Measurements from ENCODE around the gene ZBTB4. TPM values are rescaled to one million over a fixed set of nuclear protein-coding genes. Genes with fewer than 3 reads are reported as not detected.
A peak's percentile ranks its signal among the peaks of the same experiment; 100 is the strongest.

Gene ZBTB4
- total RNA-seq, 1 donor from 2014 or later, result 84.7 TPM

DNA sequence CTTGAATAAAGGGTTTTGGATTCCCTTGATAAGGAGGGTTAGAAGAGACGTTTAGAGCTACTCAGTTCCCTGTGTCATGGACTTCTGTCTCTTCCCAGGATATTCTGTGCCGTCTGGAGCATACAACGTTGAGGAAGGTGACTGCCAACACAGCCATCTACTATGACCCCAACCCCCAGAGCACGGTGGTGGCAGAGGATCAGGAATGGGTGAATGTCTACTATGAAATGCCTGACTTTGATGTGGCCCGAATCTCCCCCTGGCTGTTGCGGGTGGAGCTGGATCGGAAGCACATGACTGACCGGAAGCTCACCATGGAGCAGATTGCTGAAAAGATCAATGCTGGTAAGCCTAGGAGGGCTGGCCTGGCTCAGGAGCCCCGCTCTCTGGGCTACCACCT lies 29.4 kb upstream of the ZBTB4 start:
- H3K4me1 ChIP-seq, result peaks cover 3% of the 10 kb centered on the region
- H3K27me3 ChIP-seq, result no peaks in the 10 kb centered on the region
- no peak overlapping the region for H3K27ac ChIP-seq
- ATAC-seq (no peak), DNase-seq (no peak)
- TF ChIP-seq, protein P1, sequence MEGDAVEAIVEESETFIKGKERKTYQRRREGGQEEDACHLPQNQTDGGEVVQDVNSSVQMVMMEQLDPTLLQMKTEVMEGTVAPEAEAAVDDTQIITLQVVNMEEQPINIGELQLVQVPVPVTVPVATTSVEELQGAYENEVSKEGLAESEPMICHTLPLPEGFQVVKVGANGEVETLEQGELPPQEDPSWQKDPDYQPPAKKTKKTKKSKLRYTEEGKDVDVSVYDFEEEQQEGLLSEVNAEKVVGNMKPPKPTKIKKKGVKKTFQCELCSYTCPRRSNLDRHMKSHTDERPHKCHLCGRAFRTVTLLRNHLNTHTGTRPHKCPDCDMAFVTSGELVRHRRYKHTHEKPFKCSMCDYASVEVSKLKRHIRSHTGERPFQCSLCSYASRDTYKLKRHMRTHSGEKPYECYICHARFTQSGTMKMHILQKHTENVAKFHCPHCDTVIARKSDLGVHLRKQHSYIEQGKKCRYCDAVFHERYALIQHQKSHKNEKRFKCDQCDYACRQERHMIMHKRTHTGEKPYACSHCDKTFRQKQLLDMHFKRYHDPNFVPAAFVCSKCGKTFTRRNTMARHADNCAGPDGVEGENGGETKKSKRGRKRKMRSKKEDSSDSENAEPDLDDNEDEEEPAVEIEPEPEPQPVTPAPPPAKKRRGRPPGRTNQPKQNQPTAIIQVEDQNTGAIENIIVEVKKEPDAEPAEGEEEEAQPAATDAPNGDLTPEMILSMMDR (IDR thresholded peaks at IDR 0.05), result no peak
- no peaks in the 10 kb centered on the region for H3K9me3 ChIP-seq
- intact Hi-C loops (cut with DNase I), result no loop called here
- no peak overlapping the region for H3K4me3 ChIP-seq
- H3K36me3 ChIP-seq, result peaks cover 97% of the 10 kb centered on the region

DNA sequence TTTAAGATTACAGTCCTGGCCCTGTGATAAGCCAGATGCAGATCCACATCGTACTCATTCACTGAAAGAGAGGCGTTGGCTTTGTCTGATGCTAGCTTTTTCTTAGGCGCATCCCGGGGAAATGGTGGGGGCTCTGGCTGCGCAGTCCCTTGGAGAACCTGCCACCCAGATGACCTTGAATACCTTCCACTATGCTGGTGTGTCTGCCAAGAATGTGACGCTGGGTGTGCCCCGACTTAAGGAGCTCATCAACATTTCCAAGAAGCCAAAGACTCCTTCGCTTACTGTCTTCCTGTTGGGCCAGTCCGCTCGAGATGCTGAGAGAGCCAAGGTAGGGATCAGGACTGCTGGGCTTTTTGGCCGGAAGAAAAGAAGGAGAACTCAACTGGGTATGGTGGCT lies 28.7 kb upstream of the ZBTB4 start:
- Histone ChIP-seq H3K36me3 (peaks cover 99% of the 10 kb centered on the region), H3K4me1 (peaks cover 3% of the 10 kb centered on the region), H3K27ac (no peak overlapping the region), H3K4me3 (no peak overlapping the region), H3K27me3 (no peaks in the 10 kb centered on the region), H3K9me3 (no peaks in the 10 kb centered on the region)
- DNase-seq, result no peak
- ATAC-seq, result no peak
- TF ChIP-seq, protein P1 (IDR thresholded peaks at IDR 0.05), result no peak
- intact Hi-C loops (cut with DNase I), result no loop called here

DNA sequence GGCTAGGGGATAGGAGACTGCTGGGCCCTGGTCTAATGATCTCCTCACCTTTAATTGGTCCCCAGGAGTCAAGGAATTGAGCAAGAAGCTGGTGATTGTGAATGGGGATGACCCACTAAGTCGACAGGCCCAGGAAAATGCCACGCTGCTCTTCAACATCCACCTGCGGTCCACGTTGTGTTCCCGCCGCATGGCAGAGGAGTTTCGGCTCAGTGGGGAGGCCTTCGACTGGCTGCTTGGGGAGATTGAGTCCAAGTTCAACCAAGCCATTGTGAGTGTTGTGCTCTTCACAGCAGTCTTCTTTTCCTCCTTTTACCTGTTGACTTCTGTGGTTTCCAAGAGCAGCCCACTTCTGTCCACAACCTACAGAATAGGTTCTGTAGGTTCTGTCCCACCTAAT lies 24.1 kb upstream of the ZBTB4 start:
- peaks cover 99% of the 10 kb centered on the region for H3K36me3 ChIP-seq
- H3K4me1 ChIP-seq, result no peaks in the 10 kb centered on the region
- H3K27me3 ChIP-seq, result no peaks in the 10 kb centered on the region
- DNase-seq, result no peak
- H3K27ac ChIP-seq, result no peak overlapping the region
- intact Hi-C loops (cut with DNase I), result no loop called here
- no peak overlapping the region for H3K4me3 ChIP-seq
- no peaks in the 10 kb centered on the region for H3K9me3 ChIP-seq
- TF ChIP-seq, protein P1 (IDR thresholded peaks at IDR 0.05), result no peak
- ATAC-seq, result no peak

DNA sequence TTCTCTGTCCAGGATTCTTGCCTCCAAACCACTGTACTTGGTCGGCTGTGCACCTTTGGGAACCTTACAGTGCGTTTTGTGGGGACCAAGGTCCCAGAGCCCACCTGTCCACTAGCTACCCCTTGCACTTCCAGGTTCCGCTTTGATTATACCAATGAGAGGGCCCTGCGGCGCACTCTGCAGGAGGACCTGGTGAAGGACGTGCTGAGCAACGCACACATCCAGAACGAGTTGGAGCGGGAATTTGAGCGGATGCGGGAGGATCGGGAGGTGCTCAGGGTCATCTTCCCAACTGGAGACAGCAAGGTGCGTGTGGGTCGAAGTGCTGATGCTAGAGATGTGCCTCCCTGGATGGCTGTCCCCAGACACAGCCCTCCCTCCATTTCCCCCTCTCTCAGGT lies 23.6 kb upstream of the ZBTB4 start:
- Histone ChIP-seq H3K36me3 (peaks cover 99% of the 10 kb centered on the region), H3K27me3 (no peaks in the 10 kb centered on the region), H3K9me3 (no peaks in the 10 kb centered on the region), H3K27ac (no peak overlapping the region), H3K4me3 (no peak overlapping the region), H3K4me1 (no peaks in the 10 kb centered on the region)
- DNase-seq (no peak), ATAC-seq (peak; percentile 28)
- intact Hi-C loops (cut with DNase I), result no loop called here
- TF ChIP-seq, protein P1 (IDR thresholded peaks at IDR 0.05), result no peak

DNA sequence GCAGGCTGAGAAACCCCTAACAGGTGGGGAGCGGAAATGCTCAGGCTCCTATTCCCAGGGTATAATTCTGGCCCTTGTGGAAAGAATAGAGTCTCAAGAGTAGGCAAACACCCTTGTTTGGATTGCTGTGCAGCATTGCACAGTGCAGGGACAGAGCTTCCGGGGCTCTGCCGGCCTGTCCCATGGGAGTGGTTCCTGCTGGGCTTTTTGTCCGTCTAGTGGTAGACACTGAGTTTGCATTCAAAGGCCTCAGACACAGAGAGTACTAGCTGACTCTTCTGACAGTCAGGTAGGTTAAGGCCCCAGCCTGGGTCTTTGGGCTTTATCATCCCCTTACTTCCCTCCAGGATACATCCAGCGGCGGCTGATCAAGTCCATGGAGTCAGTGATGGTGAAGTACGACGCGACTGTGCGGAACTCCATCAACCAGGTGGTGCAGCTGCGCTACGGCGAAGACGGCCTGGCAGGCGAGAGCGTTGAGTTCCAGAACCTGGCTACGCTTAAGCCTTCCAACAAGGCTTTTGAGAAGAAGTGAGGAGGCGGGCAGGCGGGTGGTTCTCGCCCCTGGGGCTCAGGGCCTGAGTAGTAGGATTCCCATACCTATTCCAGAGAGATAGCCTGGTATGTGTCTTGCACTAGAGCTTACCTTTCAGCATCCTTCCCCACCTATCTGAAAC lies 22.9 kb upstream of the ZBTB4 start:
- intact Hi-C loops (cut with DNase I), result no loop called here
- DNase-seq (no peak), ATAC-seq (no peak)
- Histone ChIP-seq H3K9me3 (no peaks in the 10 kb centered on the region), H3K4me1 (no peaks in the 10 kb centered on the region), H3K27me3 (no peaks in the 10 kb centered on the region), H3K27ac (no peak overlapping the region), H3K4me3 (no peak overlapping the region), H3K36me3 (peaks cover 99% of the 10 kb centered on the region)
- TF ChIP-seq, protein P1 (IDR thresholded peaks at IDR 0.05), result no peak

DNA sequence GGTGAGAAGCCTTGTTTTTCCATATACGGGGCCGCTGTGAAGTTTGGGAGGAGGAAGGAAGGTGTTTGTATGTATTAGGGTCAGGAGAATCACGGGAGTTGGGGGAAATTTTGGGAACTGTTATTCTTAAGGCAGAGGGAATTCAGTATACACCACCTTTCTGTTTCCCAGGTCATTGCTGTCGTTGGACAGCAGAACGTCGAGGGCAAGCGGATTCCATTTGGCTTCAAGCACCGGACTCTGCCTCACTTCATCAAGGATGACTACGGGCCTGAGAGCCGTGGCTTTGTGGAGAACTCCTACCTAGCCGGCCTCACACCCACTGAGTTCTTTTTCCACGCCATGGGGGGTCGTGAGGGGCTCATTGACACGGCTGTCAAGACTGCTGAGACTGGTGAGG lies 22.3 kb upstream of the ZBTB4 start:
- Histone ChIP-seq H3K27ac (no peak overlapping the region), H3K4me1 (peaks cover 5% of the 10 kb centered on the region), H3K27me3 (no peaks in the 10 kb centered on the region), H3K36me3 (peaks cover 99% of the 10 kb centered on the region), H3K4me3 (no peak overlapping the region), H3K9me3 (no peaks in the 10 kb centered on the region)
- TF ChIP-seq, protein P1 (IDR thresholded peaks at IDR 0.05), result no peak
- no peak for DNase-seq
- intact Hi-C loops (cut with DNase I), result no loop called here
- no peak for ATAC-seq

All from upper lobe of right lung (tissue), 1 donor.